Measurements from ENCODE around the gene PRDM11. TPM values are rescaled to one million over a fixed set of nuclear protein-coding genes. Genes with fewer than 3 reads are reported as not detected.

PRDM11 gene
- total and polyA plus RNA-seq, 2 of the 4 experiments (the other 2 are of a cell fraction), result 2.2 to 2.7 TPM

- Histone ChIP-seq H2AFZ (replicated peaks; ENCODE audit: low read length, poor library complexity) (no peak overlapping the region), H3K56ac (ENCODE audit: extremely low read depth, insufficient read depth, low read length) (no peak overlapping the region), H3K18ac (ENCODE audit: low read depth, low read length) (no peak overlapping the region), H3K9me3 (ENCODE audit: control insufficient read depth, insufficient read depth, low read length) (no peaks in the 10 kb centered on the region), H2BK120ac (ENCODE audit: low read depth, low read length) (no peak overlapping the region), H3K4ac (ENCODE audit: low read depth, low read length) (no peak overlapping the region), H3K14ac (replicated peaks; ENCODE audit: low read depth, low read length) (no peak overlapping the region), H2BK15ac (ENCODE audit: low read depth, low read length) (no peak overlapping the region), H3K27ac (ENCODE audit: insufficient read depth, low read length) (no peak overlapping the region), H2BK20ac (ENCODE audit: low read depth, low read length) (no peak overlapping the region), H3K9ac (ENCODE audit: low read depth, low read length) (no peak overlapping the region), H3K27me3 (ENCODE audit: control insufficient read depth, insufficient read depth, low read length) (no peaks in the 10 kb centered on the region), H3K36me3 (ENCODE audit: control insufficient read depth, insufficient read depth, low read length) (no peaks in the 10 kb centered on the region), H3K9me1 (ENCODE audit: insufficient read depth, low read length) (no peaks in the 10 kb centered on the region; the same call in 1 of the 2 replicates), H3K23ac (ENCODE audit: low read depth, low read length) (no peak overlapping the region), H4K91ac (ENCODE audit: insufficient read depth, low read depth, low read length) (no peak overlapping the region), H2BK5ac (ENCODE audit: low read depth, low read length, poor library complexity, severe bottlenecking) (no peak overlapping the region), H3K79me1 (ENCODE audit: low read depth in 1 of 2, low read length in 2 of 2) (no peaks in the 10 kb centered on the region; a peak in 1 of 4 replicates), H3K4me2 (ENCODE audit: low read depth, low read length) (no peak overlapping the region), H2AK9ac (replicated peaks; ENCODE audit: low read depth, low read length, poor library complexity) (no peak overlapping the region), H4K20me1 (ENCODE audit: insufficient read depth, low read length) (peaks cover 4% of the 10 kb centered on the region), H2AK5ac (ENCODE audit: low read depth, low read length) (no peak overlapping the region), H4K8ac (ENCODE audit: low read depth in 2 of 2, low read length in 2 of 2) (no peak overlapping the region), H3K4me1 (ENCODE audit: control insufficient read depth, insufficient read depth, low read length) (peaks cover 10% of the 10 kb centered on the region), H3K4me3 (ENCODE audit: insufficient read depth, low read depth, low read length) (no peak overlapping the region), H4K5ac (ENCODE audit: low read depth, low read length) (no peak overlapping the region)
- ChIA-PET CTCF (no interaction called here), POLR2A (ENCODE audit: unreplicated experiment) (no interaction called here)
- dilution Hi-C loops (cut with HindIII; ENCODE audit: low sequenced_read_pairs, unreplicated experiment), result no loop called here
- no peak for TF ChIP-seq CHD1 (IDR thresholded peaks at IDR 0.05; ENCODE audit: low read depth, low read length)
- TF ChIP-seq MAFK (IDR thresholded peaks at IDR 0.05; ENCODE audit: low read depth, low read length), result no peak
- no peak for TF ChIP-seq MXI1 (IDR thresholded peaks at IDR 0.05; ENCODE audit: borderline replicate concordance, low read depth, low read length)
- no peak for TF ChIP-seq RFX5 (IDR thresholded peaks at IDR 0.05; ENCODE audit: low read depth, low read length)
- TF ChIP-seq USF2 (IDR thresholded peaks at IDR 0.05; ENCODE audit: low read depth, low read length), result no peak
- TF ChIP-seq CTCF (conservative IDR thresholded peaks at IDR 0.05; ENCODE audit: low read depth, low read length), result no peak
- no peak for TF ChIP-seq NFE2L2 (IDR thresholded peaks at IDR 0.05; ENCODE audit: low read depth, low read length)
- no peak for TF ChIP-seq MAZ (IDR thresholded peaks at IDR 0.05; ENCODE audit: borderline replicate concordance, low read depth, low read length)
- no peak for TF ChIP-seq CEBPB (IDR thresholded peaks at IDR 0.05; ENCODE audit: low read depth, low read length)
- no peak for TF ChIP-seq RAD21 (IDR thresholded peaks at IDR 0.05; ENCODE audit: low read length)
- TF ChIP-seq POLR2A (IDR thresholded peaks at IDR 0.05; ENCODE audit: low read depth, low read length), result no peak
- no peak for TF ChIP-seq RCOR1 (IDR thresholded peaks at IDR 0.05; ENCODE audit: insufficient replicate concordance, low read length)
- no peak for TF ChIP-seq FOS (IDR thresholded peaks at IDR 0.05; ENCODE audit: low read depth, low read length)
- TF ChIP-seq SMC3 (IDR thresholded peaks at IDR 0.05; ENCODE audit: low read depth, low read length), result no peak
- no peak for TF ChIP-seq ELK1 (IDR thresholded peaks at IDR 0.05; ENCODE audit: borderline replicate concordance, low read depth, low read length)
- ATAC-seq (ENCODE audit: low read depth) (no peak; the same call in 1 of the 2 replicates), DNase-seq (peak; percentile 22)
- BruUV-seq (replicated peaks), result no TSS peak
- intact Hi-C loops (cut with micrococcal nuclease), result no loop called here
- in situ Hi-C loops (cut with MboI; ENCODE audit: low sequenced_read_pairs), result no loop called here
- no CpG with 5 or more reads among the region's 11 CpGs for WGBS, 2 experiments (ENCODE audit: extremely low coverage in 2 of 2, insufficient read length in 1 of 2)
Measured at GRCh38 chr11:45155058-45155551, 8.7 kb downstream of the PRDM11 start.
